Stimulated activated CD4-positive, alpha-beta T cell treated with anti-CD3 and anti-CD28 coated beads, Interleukin-1b, Interleukin-23, amount 100 ng/mL, for 24 hours (primary cell): ENCODE results near the gene MYCN.

Experiments used
- DNase-seq, 4 experiments: peaks; one replicate each; pipeline ENCODE4 v3.0.0-alpha.2; 2020; ENCODE audit warnings: low read depth in 4 of 4, low spot score in 1 of 4

Gene MYCN

GRCh38 chr2:15992457-15993231 lies 52.3 kb downstream of the MYCN start:
- DNase-seq: no peak

GRCh38 chr2:15993232-15993610 lies 52.9 kb downstream of the MYCN start:
- DNase-seq: no peak

- DNase-seq: no peak
Measured at GRCh38 chr2:15993666-15994065, 53.3 kb downstream of the MYCN start.

- DNase-seq: no peak
Measured at GRCh38 chr2:15995603-15996002, 55.3 kb downstream of the MYCN start.
